Skin of body (tissue), 2 donors: ENCODE measurements around the gene BCO1. TPM values are rescaled to one million over a fixed set of nuclear protein-coding genes. Genes with fewer than 3 reads are reported as not detected.

Source experiments
- DNase-seq: peaks from one replicate; lab custom pipeline; 2025; lab: John Stamatoyannopoulos, UW
- total RNA-seq: library from RNA; depleted of rRNA; stranded (reverse); fragments of >200 nt; gene quantifications from one replicate; pipeline ENCODE4 v1.2.3, GENCODE V29; 2014

BCO1 gene
- total RNA-seq, 1 donor from 2014 or later = not detected

DNA sequence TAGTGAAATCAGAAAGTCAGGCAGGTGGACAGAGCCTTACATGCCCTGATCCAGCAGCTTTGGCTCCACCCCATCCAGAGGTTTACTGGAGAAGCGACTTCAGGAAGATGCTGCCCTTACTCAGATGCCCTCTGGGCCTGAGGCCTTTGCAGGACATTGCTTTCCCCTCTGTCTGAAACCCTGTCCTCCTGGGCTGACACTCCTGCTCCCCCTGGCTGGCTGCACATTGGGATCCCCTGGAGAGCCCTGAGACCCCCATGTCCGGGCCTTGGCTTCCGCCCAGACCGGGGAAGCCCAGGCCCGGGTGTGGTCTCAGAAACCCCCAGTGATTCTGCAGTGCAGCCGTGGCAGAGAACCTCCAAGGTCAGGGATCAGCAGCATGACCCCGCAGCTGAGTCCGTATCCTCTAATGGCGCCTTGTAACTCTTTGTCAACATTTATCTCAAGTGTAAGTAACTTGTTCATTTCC, 36.6 kb downstream of the BCO1 start:
- no peak for DNase-seq

DNA sequence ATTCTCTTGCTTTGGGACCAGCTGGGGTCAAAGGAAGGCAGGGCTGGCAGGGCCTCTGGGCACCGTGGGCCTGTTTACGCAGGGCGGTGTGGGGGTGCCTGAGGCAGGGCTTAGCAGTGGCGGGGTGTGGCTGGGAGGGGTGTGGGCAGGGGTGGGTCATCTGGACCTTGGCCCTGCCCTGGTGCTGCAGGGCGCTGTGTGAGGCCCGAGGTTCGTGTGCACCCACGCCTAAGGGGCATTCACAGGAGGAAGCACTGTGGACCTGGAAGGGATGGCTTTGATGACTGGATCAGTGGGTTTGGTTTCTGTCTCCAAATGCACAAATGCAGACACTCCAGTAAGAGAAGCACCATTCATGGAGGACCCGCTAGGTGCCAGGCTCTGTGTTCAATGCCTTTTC, 37.3 kb downstream of the BCO1 start:
- DNase-seq = no peak

DNA sequence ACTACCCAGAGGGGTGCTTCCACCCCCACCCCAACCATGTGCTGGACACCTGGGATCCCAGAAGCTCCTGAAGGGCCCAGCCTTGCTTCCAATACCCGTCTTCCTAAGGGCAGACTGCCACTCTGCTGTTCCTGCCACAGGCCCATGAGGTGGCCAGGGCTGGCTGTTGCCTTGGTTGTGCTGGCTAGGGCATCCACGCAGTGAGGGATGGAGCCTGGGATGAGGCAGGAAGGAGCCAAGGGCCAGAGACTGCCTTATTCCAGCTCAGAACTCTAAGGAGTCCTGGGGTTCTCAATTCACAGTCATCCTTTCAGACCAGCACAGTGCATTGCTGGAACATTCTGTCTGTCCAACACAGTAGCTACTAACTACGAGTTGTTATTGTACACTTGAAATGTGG, 37.8 kb downstream of the BCO1 start:
- DNase-seq = no peak

DNA sequence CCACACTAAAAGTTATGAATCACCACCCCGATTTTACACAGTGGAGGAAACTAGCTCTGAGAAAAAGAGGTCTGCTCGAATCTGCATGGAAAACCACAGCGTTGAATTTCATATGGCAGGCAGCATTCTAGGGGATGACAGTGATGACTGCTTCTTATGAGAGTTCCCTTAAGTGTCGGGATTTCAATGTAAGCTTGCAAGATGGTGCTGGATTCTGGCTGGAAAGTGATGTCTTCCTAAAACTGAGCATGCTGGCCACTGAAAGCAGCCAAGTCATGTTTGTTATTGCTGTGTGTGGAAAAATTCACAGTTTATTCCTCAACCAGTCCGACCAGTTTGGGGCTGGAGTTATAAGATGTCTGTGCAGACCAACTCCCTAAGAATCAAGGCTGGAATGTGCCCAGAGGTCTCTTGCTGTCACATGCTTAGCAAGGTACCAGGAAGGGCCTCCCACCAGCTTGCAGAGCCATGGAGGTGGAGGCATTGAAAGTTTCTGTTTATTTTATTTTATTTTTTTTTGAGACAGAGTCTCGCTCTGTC, 39.1 kb downstream of the BCO1 start:
- no peak for DNase-seq

DNA sequence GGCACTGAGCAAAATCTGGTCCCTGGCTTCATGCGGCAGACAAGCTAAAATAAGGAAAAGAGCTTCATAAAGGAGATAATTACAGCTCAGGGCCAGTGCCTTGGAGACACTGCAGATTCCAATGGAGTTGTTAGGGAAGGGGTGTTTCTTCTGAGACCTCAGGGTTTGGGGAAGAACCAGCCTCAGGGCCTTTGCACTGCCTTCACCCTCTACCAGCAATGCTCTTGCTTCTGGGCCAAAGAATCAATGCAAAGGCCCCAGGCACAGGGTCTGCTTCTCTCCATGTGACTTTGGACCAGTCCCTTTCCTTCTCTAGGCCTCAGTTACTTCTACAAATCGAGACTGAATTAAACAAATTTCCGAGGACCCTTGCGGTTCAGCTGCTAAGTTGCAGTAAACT, 40.0 kb downstream of the BCO1 start:
- no peak for DNase-seq

DNA sequence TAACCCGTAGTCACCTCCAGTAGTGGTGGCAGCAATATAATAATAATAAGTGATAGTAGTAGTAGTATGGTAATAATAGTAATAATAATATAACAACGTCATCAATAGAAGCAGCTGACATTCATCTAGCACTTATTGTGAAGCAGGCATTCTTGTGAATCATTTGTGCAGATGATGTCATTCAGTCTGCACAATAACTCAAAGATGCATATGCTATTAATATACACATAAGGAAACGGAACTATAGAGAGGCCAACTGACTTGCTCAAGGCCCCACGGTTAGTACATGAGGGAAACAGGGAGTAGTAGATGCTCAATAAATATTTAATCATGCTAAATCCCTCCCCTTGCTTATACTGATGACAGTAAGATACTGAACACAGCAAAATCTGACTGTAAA, 40.9 kb downstream of the BCO1 start:
- peak; percentile 15 for DNase-seq

DNA sequence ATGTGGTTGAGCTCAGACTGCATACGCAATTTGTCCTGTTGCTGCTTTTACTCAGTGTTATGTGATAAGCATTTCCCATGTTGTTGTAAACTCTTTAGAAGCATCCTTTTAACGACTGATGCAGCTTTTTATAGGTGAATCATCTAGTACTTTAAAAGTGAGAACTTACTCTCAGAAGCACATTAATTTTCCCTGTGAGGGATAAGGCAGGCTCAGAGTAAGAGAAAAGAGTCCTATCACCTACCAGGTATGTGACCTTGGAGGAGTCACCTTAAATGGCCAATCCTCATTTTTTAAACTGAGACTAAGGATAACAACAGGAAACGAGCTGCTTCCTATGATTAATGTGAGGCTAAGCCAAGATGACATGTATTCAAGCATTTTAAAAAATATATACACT, 41.9 kb downstream of the BCO1 start:
- DNase-seq = no peak

DNA sequence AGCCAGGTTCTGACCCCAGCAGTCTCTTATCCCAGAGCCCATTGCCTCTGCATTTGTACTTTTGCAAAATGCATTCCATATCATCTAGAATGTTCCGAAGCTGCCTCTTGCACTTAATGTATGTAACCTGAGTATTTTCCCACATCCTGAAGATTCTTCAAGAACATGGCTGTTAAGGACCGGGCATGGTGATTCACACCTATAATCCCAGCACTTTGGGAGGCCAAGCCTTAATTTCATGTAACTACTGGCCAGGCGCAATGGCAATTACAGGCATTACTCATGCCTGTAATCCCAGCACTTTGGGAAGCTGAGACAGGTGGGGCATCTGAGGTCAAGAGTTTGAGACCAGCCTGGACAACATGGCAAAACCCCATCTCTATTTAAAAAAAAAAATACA, 44.6 kb downstream of the BCO1 start:
- DNase-seq = no peak

DNA sequence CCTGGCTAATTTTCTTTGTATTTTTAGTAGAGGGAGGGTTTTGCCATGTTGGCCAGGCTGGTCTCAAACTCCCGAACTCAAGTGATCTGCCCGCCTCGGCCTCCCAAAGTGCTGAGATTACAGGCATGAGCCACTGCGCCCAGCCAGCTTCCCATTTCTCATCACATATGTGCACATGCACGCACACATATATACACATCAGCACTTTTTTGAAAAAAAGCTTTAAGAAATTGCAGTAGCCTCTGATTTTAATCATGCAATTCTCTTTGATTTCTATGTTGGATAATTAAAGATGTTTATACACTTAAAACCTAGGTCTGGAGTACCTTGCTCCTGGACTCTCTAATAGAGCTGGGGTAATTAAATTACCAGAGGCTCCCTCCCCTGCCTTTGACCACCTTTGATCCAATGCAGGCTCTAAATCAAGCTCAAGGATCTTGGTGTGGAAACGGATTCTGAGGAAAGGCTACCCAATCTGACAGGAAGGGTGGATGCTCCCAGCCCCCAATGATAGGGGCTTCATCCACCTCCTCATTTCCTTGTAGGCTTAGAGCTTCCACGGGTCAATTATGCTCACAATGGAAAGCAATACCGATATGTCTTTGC, 46.6 kb downstream of the BCO1 start:
- DNase-seq = no peak

DNA sequence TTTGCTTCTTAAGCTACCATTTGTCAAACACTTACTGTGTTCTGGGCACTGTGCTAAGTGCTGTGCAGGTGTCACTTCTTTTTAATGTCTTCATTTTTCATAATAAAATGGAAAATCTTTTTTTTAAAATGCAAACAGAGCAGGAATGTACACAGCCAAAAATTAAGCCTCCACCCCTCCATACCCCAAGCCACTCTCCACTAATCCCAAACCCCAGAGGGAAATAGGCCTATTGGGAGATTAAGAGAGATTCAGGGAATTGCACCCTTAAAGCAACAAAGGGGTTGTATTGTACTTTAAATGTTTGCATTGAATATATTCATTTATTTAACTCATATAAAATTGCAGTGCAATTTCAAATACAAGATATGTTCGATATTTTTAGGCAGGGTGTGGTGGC, 47.7 kb downstream of the BCO1 start:
- no peak for DNase-seq

DNA sequence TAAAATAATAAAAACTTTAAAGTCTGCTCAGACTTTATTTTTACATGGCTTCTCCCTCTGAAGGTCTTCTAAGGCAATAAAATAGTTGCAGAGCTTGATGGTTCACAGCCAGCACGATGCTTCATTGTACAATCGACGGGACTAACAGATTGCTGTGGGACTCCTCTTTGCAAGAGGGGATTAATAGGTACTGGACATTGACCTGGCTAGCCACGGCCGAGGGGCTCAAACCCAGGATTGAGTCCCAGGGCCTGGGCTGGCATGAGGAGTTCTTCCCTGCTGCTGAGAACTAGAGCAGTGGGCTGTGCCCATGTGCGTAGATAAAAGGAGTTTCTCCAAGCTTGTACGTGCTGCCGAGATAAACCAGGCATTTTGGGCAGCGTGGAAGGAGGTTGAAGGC, 52.6 kb downstream of the BCO1 start:
- DNase-seq = no peak

DNA sequence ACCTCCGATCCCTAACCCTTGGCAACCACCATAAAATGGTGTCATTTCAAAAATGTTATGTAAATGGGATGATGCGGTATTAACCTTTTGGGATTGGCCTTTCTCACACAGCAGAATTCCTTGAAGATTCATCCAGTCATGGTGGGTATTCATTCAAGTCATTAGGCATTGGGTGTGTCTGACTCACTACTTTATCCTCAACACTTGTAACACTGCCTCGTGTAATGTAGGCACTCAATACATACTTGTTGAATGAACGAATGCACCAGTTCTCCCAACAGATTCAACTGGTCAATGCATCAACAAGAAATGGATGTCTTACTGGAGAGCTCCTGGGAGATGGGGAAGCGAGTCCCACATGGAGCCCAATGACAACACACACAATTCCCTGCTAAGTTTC, 54.4 kb downstream of the BCO1 start:
- DNase-seq = no peak

DNA sequence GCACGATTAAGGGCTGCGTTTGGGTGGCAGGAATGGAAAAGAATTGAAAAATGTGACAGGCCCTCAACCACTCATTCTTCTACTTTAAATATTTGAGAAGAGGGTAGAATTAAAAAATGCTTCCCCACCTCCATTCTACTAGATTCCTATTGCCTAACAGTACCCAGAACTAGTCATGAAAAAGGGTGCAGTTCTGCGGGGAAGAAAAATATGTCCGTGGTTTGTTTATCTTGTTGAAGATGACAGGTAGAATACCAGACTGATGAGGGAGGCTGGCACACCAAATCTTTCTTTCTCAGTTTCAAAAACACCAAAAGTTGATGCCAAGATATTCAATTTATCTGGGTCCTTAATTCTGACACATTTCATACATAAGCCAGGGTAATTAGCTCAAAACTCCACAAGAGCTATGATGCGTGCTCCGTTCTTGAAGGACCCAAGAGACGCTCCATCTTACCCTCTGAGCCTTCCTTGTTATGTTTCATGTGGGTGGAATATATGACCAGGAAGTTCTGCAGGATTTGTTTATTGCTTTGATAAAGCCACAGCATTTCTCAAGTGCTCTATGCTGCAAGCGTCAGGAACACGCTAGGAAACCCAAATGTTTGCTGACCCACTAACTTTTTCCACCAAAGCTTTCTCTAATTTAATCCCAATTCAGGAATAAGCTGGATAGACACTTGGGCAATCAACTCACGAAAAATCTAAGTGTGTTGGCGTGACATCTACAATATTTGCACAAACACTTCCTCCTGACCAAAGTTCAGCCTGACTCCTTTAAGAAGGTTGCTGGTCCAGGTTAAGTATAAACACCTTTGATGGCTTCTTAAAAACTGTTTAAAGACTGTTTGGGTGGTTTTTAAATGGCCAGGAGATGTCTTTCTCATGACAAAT, 55.7 kb downstream of the BCO1 start:
- DNase-seq = no peak

DNA sequence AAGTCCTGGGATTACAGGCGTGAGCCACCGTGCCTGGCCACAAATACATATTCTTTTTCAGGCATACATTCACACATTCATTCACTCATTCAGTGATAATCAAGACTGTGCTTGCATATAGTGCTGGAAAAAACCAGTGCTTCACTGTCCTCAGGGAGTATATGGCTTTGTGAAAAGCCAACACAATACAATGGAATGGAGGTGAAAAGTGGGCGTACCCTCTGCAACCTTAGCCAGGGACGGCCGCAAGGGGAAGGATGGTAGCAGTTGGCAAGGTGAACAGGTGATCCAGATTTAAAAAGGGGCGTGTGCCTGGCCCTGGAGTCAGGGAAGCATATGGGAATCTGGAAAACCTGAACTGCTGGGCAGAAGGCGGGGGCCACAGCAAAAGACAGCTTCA, 58.1 kb downstream of the BCO1 start:
- DNase-seq = no peak

DNA sequence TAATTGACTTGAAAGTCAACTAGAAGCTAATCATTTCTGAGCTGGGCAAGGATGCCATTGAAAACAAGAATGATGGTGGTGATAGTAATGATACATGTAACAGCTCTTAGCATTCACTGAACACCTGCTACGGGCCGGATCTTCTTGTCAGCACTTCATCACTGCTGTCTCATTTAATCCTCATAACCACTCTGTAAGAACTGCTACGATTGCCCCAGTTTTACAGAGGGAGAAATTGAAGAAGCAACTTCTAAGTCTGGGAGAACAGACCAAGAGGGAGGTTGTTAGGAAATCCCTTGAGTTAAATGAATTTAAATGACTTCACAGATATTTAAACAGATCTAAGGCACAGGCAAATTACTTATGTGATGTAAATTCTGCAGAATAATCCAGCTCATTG, 69.3 kb downstream of the BCO1 start:
- no peak for DNase-seq

DNA sequence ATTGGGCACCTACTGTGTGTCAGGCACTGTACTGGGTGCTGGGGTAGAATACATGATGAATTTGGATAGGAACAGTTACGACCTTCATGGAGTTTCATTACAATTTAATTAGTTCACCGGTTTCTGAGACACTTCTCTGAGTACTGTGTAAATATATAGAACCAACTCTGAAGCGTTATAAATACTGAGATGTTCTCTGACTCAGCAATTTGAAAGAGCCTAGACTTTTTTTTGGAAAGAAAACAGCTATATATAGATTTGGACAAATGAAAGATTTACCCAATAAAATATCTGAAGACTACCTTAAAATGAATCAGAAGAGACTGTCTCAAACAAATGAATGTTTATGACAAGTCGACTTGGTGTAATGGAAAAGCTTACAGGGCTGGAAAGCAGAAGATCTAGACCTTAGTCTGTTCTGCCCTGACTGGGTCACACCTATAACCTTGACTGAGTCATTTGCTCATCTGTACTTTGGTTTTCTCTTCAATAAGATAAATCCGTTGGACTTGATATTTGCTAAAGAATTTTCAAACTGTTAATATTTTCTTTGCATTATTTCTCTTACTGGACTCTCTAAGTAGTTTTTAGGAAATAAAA, 71.7 kb downstream of the BCO1 start:
- no peak for DNase-seq

DNA sequence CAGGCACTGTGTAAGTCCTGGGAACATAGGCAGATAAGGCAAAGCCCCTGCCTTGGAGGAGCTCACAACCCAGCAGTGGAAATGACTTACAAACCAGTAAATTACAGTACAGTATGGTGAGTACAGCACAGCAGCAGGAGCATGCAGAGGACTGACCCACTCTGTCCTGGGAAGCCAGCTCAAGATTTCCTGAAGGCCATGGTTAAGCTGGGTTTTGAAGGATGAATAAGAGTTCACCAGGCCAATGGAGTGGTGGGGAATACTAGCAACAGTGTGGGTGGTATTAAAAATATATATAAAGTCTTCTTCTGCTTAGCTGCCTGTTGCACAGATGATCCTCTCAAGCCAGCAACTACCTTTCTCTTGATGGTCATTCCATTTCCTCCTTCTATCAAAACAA, 73.3 kb downstream of the BCO1 start:
- DNase-seq = no peak

DNA sequence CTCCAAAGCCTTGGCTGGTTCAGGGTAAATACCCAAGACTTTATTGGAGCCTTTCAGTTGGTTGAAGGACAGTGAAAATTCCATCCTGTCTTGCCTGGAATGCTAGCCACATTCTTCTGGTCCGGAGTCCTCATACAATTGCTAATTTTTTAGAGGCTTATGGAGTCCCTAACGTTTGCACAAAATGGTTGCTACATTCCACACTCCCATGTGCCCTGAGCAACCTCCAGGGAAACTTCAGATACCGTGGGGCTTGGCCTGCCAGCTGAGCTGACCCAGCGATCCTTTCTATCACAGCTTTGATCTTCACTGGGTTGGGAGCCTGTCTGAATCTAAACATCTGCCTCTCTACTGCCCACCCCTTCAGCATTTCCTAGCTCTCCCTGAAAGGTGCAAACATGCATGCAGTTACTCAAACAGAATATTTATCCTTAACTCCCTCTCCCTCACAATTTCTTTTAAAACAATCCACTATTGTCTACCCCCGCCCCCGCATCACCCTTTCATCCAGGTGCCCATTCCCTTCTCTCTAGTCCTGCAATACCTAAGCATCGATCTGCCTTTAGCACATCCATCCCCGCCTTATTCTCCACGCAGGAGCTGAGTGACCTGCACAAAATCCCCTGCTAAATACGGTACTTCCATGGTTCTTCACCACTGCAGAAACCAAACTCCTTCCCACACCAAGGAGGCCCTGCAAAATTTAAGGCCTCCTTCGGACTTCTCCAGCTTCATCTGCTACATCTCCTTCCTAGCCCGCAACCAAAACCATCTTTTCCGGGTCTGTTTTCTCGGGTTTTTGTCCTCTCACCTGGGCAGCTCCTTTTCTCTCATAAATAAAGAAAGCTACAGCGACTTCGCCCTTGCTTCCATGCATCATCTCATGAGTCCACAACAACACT, 75.5 kb downstream of the BCO1 start:
- peak; percentile 10 for DNase-seq

DNA sequence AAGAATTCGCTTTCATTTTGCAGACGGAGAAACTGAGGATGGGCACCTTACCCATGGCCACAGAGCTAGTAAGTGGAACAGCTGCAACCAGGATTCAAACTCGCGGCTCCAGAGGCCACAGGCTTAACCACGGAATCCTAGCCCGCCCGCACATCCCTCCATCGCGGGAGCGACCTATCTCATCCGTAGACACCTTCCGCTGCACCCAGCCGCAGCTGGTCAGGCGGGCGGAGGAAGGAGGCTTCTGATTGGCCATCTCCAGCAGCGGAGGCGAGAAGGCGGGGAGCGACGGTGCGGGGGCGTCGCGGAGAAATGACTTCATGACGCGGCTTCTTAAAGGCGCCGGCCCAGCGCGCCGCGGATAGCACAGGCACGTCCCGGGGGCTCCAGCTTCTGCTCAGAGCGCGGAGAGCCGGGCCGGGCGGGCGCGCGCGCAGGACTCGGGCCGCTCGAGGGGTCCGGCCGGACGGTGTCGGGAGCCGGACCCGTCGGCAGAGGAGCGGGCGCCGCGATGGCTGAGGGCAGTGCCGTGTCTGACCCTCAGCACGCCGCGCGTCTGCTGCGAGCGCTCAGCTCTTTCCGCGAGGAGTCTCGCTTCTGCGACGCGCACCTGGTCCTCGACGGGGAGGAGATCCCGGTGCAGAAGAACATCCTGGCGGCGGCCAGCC, 76.2 kb downstream of the BCO1 start, which contains the start of gene GAN:
Gene GAN, plus strand, starts transcription at position 360 of the 668 bp plus-strand sequence. Its CDS starts 152 bp downstream, at position 512.
- DNase-seq = peak; percentile 90
